Mucosa of stomach (tissue), 1 donor: ENCODE results near the gene NTM.

ENCODE experiments used
- H3K27me3 ChIP-seq: one replicate; pipeline ENCODE4 v1.7.0; 2013; ENCODE audit warnings: mild to moderate bottlenecking, low read length; ENCODE audit not compliant: control insufficient read depth, insufficient read depth
- H3K36me3 ChIP-seq: one replicate; pipeline ENCODE4 v1.7.0; 2013; ENCODE audit warnings: low read length; ENCODE audit not compliant: control insufficient read depth, insufficient read depth
- H3K4me1 ChIP-seq: one replicate; pipeline ENCODE4 v1.7.0; 2013; ENCODE audit warnings: mild to moderate bottlenecking, low read length; ENCODE audit not compliant: control insufficient read depth, insufficient read depth
- H3K4me3 ChIP-seq: one replicate; pipeline ENCODE4 v1.7.0; 2013; ENCODE audit warnings: low read length
- H3K9ac ChIP-seq: one replicate; pipeline ENCODE4 v1.7.0; 2013; ENCODE audit warnings: mild to moderate bottlenecking, low read length, moderate library complexity
- H3K9me3 ChIP-seq: one replicate; pipeline ENCODE4 v1.7.0; 2013; ENCODE audit warnings: mild to moderate bottlenecking, low read length, moderate library complexity; ENCODE audit not compliant: control insufficient read depth
- donor health status: Pancreatic carcinoma.

NTM gene

GRCh38 chr11:131455843-131456704 lies 85.7 kb downstream of the NTM start:
- no peak overlapping the region for H3K4me3 ChIP-seq
- no peaks in the 10 kb centered on the region for H3K9me3 ChIP-seq
- no peak overlapping the region for H3K9ac ChIP-seq
- H3K36me3 ChIP-seq: no peaks in the 10 kb centered on the region
- H3K27me3 ChIP-seq: no peaks in the 10 kb centered on the region
- H3K4me1 ChIP-seq: no peaks in the 10 kb centered on the region

GRCh38 chr11:131457163-131457562 lies 86.7 kb downstream of the NTM start:
- Histone ChIP-seq H3K4me3 (no peak overlapping the region), H3K9ac (no peak overlapping the region), H3K27me3 (no peaks in the 10 kb centered on the region), H3K4me1 (no peaks in the 10 kb centered on the region), H3K36me3 (no peaks in the 10 kb centered on the region), H3K9me3 (no peaks in the 10 kb centered on the region)

- Histone ChIP-seq H3K9ac (no peak overlapping the region), H3K36me3 (no peaks in the 10 kb centered on the region), H3K4me3 (no peak overlapping the region), H3K9me3 (no peaks in the 10 kb centered on the region), H3K27me3 (no peaks in the 10 kb centered on the region), H3K4me1 (no peaks in the 10 kb centered on the region)
Observed at GRCh38 chr11:131458421-131458820, 88.0 kb downstream of the NTM start.

DNA sequence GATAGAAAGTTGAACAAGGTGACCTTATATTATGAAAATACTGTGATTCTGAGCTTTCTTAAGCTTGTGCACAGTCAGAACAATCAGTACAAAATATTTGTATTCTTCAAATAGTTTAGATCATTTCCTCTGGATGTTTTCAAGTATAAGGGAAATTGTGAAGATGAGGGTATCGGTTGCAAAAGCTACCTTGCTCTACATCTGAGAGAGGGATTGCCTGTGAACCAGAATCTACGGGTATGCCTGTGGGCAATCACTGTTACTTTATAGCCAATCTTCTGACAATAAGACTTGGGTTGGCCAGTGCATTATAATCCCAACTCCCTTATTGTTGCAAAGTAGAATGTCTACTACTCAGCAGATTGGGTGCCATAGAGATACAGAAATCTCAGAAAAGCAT lies 90.5 kb downstream of the NTM start:
- H3K4me3 ChIP-seq: no peak overlapping the region
- no peaks in the 10 kb centered on the region for H3K36me3 ChIP-seq
- no peaks in the 10 kb centered on the region for H3K27me3 ChIP-seq
- H3K4me1 ChIP-seq: no peaks in the 10 kb centered on the region
- no peaks in the 10 kb centered on the region for H3K9me3 ChIP-seq
- H3K9ac ChIP-seq: no peak overlapping the region

- Histone ChIP-seq H3K4me1 (no peaks in the 10 kb centered on the region), H3K27me3 (no peaks in the 10 kb centered on the region), H3K9ac (no peak overlapping the region), H3K9me3 (no peaks in the 10 kb centered on the region), H3K4me3 (no peak overlapping the region), H3K36me3 (no peaks in the 10 kb centered on the region)
Observed at GRCh38 chr11:131462622-131463021, 92.2 kb downstream of the NTM start.

GRCh38 chr11:131463162-131463561 lies 92.7 kb downstream of the NTM start:
- no peaks in the 10 kb centered on the region for H3K9me3 ChIP-seq
- no peaks in the 10 kb centered on the region for H3K4me1 ChIP-seq
- no peaks in the 10 kb centered on the region for H3K27me3 ChIP-seq
- no peak overlapping the region for H3K4me3 ChIP-seq
- H3K9ac ChIP-seq: no peak overlapping the region
- H3K36me3 ChIP-seq: no peaks in the 10 kb centered on the region

- no peaks in the 10 kb centered on the region for H3K27me3 ChIP-seq
- H3K9ac ChIP-seq: no peak overlapping the region
- H3K9me3 ChIP-seq: no peaks in the 10 kb centered on the region
- no peak overlapping the region for H3K4me3 ChIP-seq
- no peaks in the 10 kb centered on the region for H3K4me1 ChIP-seq
- H3K36me3 ChIP-seq: no peaks in the 10 kb centered on the region
Observed at GRCh38 chr11:131463649-131464425, 93.4 kb downstream of the NTM start.

GRCh38 chr11:131464461-131464860 lies 94.0 kb downstream of the NTM start:
- H3K36me3 ChIP-seq: no peaks in the 10 kb centered on the region
- H3K4me3 ChIP-seq: no peak overlapping the region
- no peaks in the 10 kb centered on the region for H3K4me1 ChIP-seq
- H3K9me3 ChIP-seq: no peaks in the 10 kb centered on the region
- no peak overlapping the region for H3K9ac ChIP-seq
- H3K27me3 ChIP-seq: no peaks in the 10 kb centered on the region

- H3K4me1 ChIP-seq: no peaks in the 10 kb centered on the region
Observed at GRCh38 chr11:131465039-131465438, 94.6 kb downstream of the NTM start.

DNA sequence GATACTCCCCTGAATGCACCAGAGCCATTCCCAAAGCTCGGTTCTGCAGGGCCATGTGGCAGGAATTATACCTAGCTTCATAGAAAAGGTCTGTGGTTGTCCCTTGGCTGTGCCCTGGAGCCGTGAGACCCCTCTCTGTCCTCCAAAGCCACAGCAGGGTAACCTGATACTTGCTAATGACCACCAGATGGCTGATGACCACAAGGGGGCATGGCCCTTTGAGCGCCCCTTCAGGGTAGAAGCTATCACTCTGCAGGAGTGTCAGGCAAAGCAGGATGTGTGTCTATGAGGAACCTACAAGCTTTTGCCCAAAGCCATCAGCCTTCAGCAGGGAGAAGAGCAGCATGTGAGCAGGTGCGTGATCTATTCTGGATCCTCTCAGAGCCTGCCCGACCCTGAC lies 95.3 kb downstream of the NTM start:
- Histone ChIP-seq H3K36me3 (no peaks in the 10 kb centered on the region), H3K4me3 (no peak overlapping the region), H3K9ac (no peak overlapping the region), H3K27me3 (no peaks in the 10 kb centered on the region), H3K4me1 (no peaks in the 10 kb centered on the region), H3K9me3 (no peaks in the 10 kb centered on the region)

More at GRCh38 chr11:131465039-131465438, 94.6 kb downstream of the NTM start:
- no peaks in the 10 kb centered on the region for H3K9me3 ChIP-seq
- H3K27me3 ChIP-seq: no peaks in the 10 kb centered on the region
- no peak overlapping the region for H3K4me3 ChIP-seq
- H3K9ac ChIP-seq: no peak overlapping the region
- no peaks in the 10 kb centered on the region for H3K36me3 ChIP-seq

DNA sequence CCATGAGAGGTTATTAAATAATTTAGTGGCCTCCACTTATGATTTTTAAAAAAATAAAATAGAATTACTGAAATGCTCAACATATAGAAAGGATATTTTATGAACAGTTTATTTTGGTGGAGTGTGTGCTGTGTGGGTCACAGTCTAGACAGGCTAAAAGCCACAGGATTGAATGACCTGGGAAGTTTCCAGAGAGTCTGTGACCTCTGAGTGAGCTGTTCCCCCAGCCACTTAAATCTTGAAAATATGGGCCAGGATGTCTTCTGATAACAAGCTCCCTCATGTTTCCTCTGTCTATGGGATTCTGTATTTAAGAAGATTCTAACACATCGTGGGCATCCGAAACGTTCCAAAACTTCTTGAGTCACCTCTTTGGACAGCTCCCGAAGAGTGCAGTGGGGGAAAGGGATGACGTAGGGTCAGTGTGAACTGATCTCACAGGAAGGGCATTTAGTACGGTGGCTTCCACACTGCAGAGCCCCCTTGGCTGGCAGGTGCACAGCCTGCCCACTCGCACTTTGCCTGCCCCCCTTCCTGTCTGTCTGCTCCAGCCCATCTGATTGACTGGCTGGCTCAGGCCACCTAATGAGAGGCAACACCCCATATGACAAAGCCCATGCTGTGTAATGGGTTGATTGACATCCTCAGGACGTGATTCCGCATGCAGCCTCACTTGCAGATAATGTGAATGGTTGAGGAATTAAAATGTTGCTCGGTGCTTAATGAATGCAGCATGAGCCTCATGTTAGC lies 97.4 kb downstream of the NTM start:
- Histone ChIP-seq H3K9me3 (no peaks in the 10 kb centered on the region), H3K27me3 (no peaks in the 10 kb centered on the region), H3K36me3 (no peaks in the 10 kb centered on the region), H3K9ac (no peak overlapping the region), H3K4me3 (no peak overlapping the region), H3K4me1 (no peaks in the 10 kb centered on the region)

GRCh38 chr11:131468565-131468964 lies 98.2 kb downstream of the NTM start:
- Histone ChIP-seq H3K27me3 (no peaks in the 10 kb centered on the region), H3K9me3 (no peaks in the 10 kb centered on the region), H3K4me1 (no peaks in the 10 kb centered on the region), H3K36me3 (no peaks in the 10 kb centered on the region), H3K9ac (no peak overlapping the region), H3K4me3 (no peak overlapping the region)
